ENCODE data around the gene SPINK2.
A peak's percentile ranks its signal among the peaks of the same experiment; 100 is the strongest.

The SPINK2 gene

GRCh38 chr4:56799824-56800756, 21.4 kb downstream of the SPINK2 start:
- peak; percentile 84 for DNase-seq (ENCODE audit: low spot score)

- no peak for DNase-seq (ENCODE audit: low spot score)
Measured at GRCh38 chr4:56799161-56799759, 22.2 kb downstream of the SPINK2 start.

- DNase-seq (ENCODE audit: low spot score) = no peak
Measured at GRCh38 chr4:56796211-56796610, 25.3 kb downstream of the SPINK2 start.

GRCh38 chr4:56791316-56791715, 30.2 kb downstream of the SPINK2 start:
- no peak for DNase-seq (ENCODE audit: low spot score)

GRCh38 chr4:56790691-56791091, 30.8 kb downstream of the SPINK2 start:
- no peak for DNase-seq (ENCODE audit: low spot score)

- no peak for DNase-seq (ENCODE audit: low spot score)
Measured at GRCh38 chr4:56788081-56788480, 33.4 kb downstream of the SPINK2 start.

GRCh38 chr4:56787380-56787779, 34.1 kb downstream of the SPINK2 start:
- no peak for DNase-seq (ENCODE audit: low spot score)

GRCh38 chr4:56786955-56787354, 34.5 kb downstream of the SPINK2 start:
- peak; percentile 67 for DNase-seq (ENCODE audit: low spot score)

- no peak for DNase-seq (ENCODE audit: low spot score)
Measured at GRCh38 chr4:56783986-56784385, 37.5 kb downstream of the SPINK2 start.

GRCh38 chr4:56782019-56782418, 39.5 kb downstream of the SPINK2 start:
- no peak for DNase-seq (ENCODE audit: low spot score)

- no peak for DNase-seq (ENCODE audit: low spot score)
Measured at GRCh38 chr4:56773346-56773745, 48.2 kb downstream of the SPINK2 start.

- no peak for DNase-seq (ENCODE audit: low spot score)
Measured at GRCh38 chr4:56772134-56772533, 49.4 kb downstream of the SPINK2 start.

- no peak for DNase-seq (ENCODE audit: low spot score)
Measured at GRCh38 chr4:56768763-56769162, 52.7 kb downstream of the SPINK2 start.

GRCh38 chr4:56768316-56768715, 53.2 kb downstream of the SPINK2 start:
- no peak for DNase-seq (ENCODE audit: low spot score)

- no peak for DNase-seq (ENCODE audit: low spot score)
Measured at GRCh38 chr4:56767567-56767966, 53.9 kb downstream of the SPINK2 start.

- DNase-seq (ENCODE audit: low spot score) = peak; percentile 63
Measured at GRCh38 chr4:56764775-56765174, 56.7 kb downstream of the SPINK2 start.

- no peak for DNase-seq (ENCODE audit: low spot score)
Measured at GRCh38 chr4:56764223-56764622, 57.3 kb downstream of the SPINK2 start.

- DNase-seq (ENCODE audit: low spot score) = no peak
Measured at GRCh38 chr4:56762484-56763250, 58.8 kb downstream of the SPINK2 start.

- no peak for DNase-seq (ENCODE audit: low spot score)
Measured at GRCh38 chr4:56760183-56760582, 61.3 kb downstream of the SPINK2 start.

All from AG08395 (cell line).